ENCODE measurements around the gene TMSB4X.
A peak's percentile ranks its signal among the peaks of the same experiment; 100 is the strongest.
"Not testable (repeated sequence)": the region's sequence is repeated elsewhere in the genome, so short reads cannot be mapped to it uniquely, and the experiment has no call there.

The TMSB4X gene

DNA sequence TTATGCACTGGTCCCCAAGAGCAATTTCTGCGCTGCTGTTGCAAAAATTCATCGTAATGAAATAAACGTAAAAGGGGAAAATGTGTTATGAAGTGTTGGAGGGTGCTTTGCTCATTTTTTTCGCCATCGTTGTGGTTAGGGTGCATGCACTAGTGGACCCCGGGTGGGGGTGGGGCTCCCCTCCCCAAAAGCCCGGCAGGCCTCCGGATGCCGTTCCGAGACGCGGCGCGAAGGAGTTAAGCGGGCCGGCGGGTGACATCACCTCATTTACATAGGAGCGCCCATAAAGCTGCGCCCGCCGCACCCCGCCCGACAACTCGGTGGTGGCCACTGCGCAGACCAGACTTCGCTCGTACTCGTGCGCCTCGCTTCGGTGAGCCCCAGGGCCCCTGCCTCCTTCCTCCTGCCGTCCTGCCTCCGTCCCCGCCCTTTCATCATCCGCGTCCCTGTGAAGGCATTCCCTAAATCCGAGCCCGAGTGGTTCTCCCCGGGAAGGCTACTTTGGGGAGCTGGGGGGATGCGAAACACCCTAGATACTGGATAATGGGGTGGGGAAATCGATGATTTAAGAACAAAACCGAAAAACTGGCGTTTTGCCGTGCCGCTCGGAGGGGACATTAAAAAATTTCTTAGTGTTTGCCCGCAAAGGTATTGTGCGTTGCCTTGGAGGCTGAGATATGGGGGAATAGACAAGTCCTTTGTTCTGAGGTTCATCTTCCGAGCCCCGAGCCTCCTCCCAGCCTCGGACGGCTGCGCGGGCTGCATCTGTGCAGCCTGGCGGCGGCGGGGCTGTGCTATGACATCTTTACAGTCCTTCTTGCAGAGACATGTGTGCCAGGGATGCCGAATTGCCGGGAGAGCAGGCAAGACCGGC, at the start of gene TMSB4X:
TMSB4X (plus strand) TSS at position 315 of the 874 bp plus-strand sequence.
- Histone ChIP-seq H3K9ac (ENCODE audit: insufficient read length) (peak within 1 kb of the TSS; percentile 71), H3K36me3 (ENCODE audit: insufficient read depth, low read length) (no peaks in the 10 kb centered on the region), H3K4me3 (peak within 1 kb of the TSS; percentile 81), H3K27ac (no peak within 1 kb of the TSS), H3K9me3 (ENCODE audit: low read depth, low read length) (no peaks in the 10 kb centered on the region)
- no peak for DNase-seq (ENCODE audit: low read depth, low spot score)
- TF ChIP-seq POLR2AphosphoS5 (IDR thresholded peaks at IDR 0.05; ENCODE audit: borderline replicate concordance, low read depth, low read length) (peak; percentile 62; the same call in 1 of the 2 replicates), EZH2 (IDR thresholded peaks at IDR 0.05) (no peak)

- Histone ChIP-seq H3K9me3 (ENCODE audit: low read depth, low read length) (no peaks in the 10 kb centered on the region), H3K4me3 (no peak overlapping the region), H3K27ac (no peak overlapping the region), H3K36me3 (ENCODE audit: insufficient read depth, low read length) (no peaks in the 10 kb centered on the region), H3K9ac (ENCODE audit: insufficient read length) (no peak overlapping the region)
- no peak for DNase-seq (ENCODE audit: low read depth, low spot score)
- TF ChIP-seq FOXP2 (optimal IDR thresholded peaks at IDR 0.05; ENCODE audit: control extremely low read depth, extremely low read length, insufficient read depth): no peak
- TF ChIP-seq EZH2 (IDR thresholded peaks at IDR 0.05): no peak
- no peak for TF ChIP-seq POLR2AphosphoS5 (IDR thresholded peaks at IDR 0.05; ENCODE audit: borderline replicate concordance, low read depth, low read length)
These were observed 45.2 kb upstream of the TMSB4X start for GRCh38 chrX:12929701-12930100.

- Histone ChIP-seq H3K4me3 (no peak overlapping the region), H3K9me3 (ENCODE audit: low read depth, low read length) (no peaks in the 10 kb centered on the region), H3K27ac (no peak overlapping the region), H3K9ac (ENCODE audit: insufficient read length) (no peak overlapping the region), H3K36me3 (ENCODE audit: insufficient read depth, low read length) (no peaks in the 10 kb centered on the region)
- no peak for TF ChIP-seq POLR2AphosphoS5 (IDR thresholded peaks at IDR 0.05; ENCODE audit: borderline replicate concordance, low read depth, low read length)
- no peak for TF ChIP-seq EZH2 (IDR thresholded peaks at IDR 0.05)
- TF ChIP-seq FOXP2 (optimal IDR thresholded peaks at IDR 0.05; ENCODE audit: control extremely low read depth, extremely low read length, insufficient read depth): no peak
- DNase-seq (ENCODE audit: low read depth, low spot score): no peak
These were observed 44.8 kb upstream of the TMSB4X start for GRCh38 chrX:12930150-12930549.

- DNase-seq (ENCODE audit: low read depth, low spot score): no peak
- Histone ChIP-seq H3K4me3 (no peak overlapping the region), H3K9me3 (ENCODE audit: low read depth, low read length) (no peaks in the 10 kb centered on the region), H3K36me3 (ENCODE audit: insufficient read depth, low read length) (no peaks in the 10 kb centered on the region), H3K9ac (ENCODE audit: insufficient read length) (no peak overlapping the region), H3K27ac (no peak overlapping the region)
- TF ChIP-seq POLR2AphosphoS5 (IDR thresholded peaks at IDR 0.05; ENCODE audit: borderline replicate concordance, low read depth, low read length): no peak
- TF ChIP-seq FOXP2 (optimal IDR thresholded peaks at IDR 0.05; ENCODE audit: control extremely low read depth, extremely low read length, insufficient read depth): no peak
- no peak for TF ChIP-seq EZH2 (IDR thresholded peaks at IDR 0.05)
These were observed 42.7 kb upstream of the TMSB4X start for GRCh38 chrX:12932244-12932643.

- Histone ChIP-seq H3K27ac (no peak overlapping the region), H3K36me3 (ENCODE audit: insufficient read depth, low read length) (no peaks in the 10 kb centered on the region), H3K9ac (ENCODE audit: insufficient read length) (no peak overlapping the region), H3K9me3 (ENCODE audit: low read depth, low read length) (no peaks in the 10 kb centered on the region), H3K4me3 (no peak overlapping the region)
- TF ChIP-seq POLR2AphosphoS5 (IDR thresholded peaks at IDR 0.05; ENCODE audit: borderline replicate concordance, low read depth, low read length) (no peak), FOXP2 (optimal IDR thresholded peaks at IDR 0.05; ENCODE audit: control extremely low read depth, extremely low read length, insufficient read depth) (no peak), EZH2 (IDR thresholded peaks at IDR 0.05) (no peak)
- DNase-seq (ENCODE audit: low read depth, low spot score): no peak
These were observed 40.1 kb upstream of the TMSB4X start for GRCh38 chrX:12934850-12935249.

DNA sequence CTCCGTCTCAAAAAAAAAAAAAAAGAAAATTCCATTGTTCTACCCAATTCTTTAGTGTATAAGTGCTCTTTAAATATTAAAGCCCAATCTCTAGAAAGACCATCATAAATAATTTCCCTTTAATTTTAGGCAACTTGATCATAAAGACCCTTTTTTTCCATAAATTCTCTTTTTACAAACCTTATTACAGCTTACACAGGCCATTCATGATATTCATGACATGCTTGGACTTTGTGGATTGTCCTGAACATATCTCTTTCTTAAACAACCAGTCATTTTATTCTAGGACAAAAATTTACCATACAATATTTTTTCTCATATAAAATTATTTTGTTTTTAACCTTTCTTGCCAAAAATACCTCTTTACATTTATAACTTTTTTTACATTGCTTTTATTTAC, 38.0 kb upstream of the TMSB4X start:
- H3K27ac ChIP-seq: no peak overlapping the region
- no peak for DNase-seq (ENCODE audit: low read depth, low spot score)
- no peaks in the 10 kb centered on the region for H3K9me3 ChIP-seq (ENCODE audit: low read depth, low read length)
- H3K4me3 ChIP-seq: no peak overlapping the region
- H3K9ac ChIP-seq (ENCODE audit: insufficient read length): no peak overlapping the region
- no peaks in the 10 kb centered on the region for H3K36me3 ChIP-seq (ENCODE audit: insufficient read depth, low read length)
- TF ChIP-seq POLR2AphosphoS5 (IDR thresholded peaks at IDR 0.05; ENCODE audit: borderline replicate concordance, low read depth, low read length): no peak
- no peak for TF ChIP-seq EZH2 (IDR thresholded peaks at IDR 0.05)
- no peak for TF ChIP-seq FOXP2 (optimal IDR thresholded peaks at IDR 0.05; ENCODE audit: control extremely low read depth, extremely low read length, insufficient read depth)

- H3K4me3 ChIP-seq; H3K27ac ChIP-seq; H3K9ac ChIP-seq (ENCODE audit: insufficient read length); H3K9me3 ChIP-seq (ENCODE audit: low read depth, low read length); DNase-seq (ENCODE audit: low read depth, low spot score); H3K36me3 ChIP-seq (ENCODE audit: insufficient read depth, low read length): not testable (repeated sequence)
These were observed 34.4 kb upstream of the TMSB4X start for GRCh38 chrX:12940471-12940870.

DNA sequence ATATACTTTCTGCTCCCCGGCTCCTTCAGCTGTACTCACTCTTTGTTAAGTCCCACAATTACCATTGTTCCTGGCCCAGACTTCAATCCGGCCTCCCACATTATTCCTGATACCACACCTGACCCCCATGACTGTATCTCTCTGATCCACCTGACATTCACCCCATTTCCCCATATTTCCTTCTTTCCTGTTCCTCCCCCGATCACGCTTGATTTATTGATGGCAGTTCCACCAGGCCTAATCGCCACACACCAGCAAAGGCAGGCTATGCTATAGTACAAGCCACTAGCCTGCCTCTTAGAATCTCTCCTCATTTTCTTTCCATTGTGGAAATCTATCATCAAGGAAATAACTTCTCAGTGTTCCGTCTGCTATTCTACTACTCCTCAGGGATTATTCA, 31.3 kb upstream of the TMSB4X start:
- H3K4me3 ChIP-seq; DNase-seq (ENCODE audit: low read depth, low spot score); H3K9ac ChIP-seq (ENCODE audit: insufficient read length); H3K36me3 ChIP-seq (ENCODE audit: insufficient read depth, low read length); H3K9me3 ChIP-seq (ENCODE audit: low read depth, low read length); H3K27ac ChIP-seq: not testable (repeated sequence)

GRCh38 chrX:12944452-12944851, 30.5 kb upstream of the TMSB4X start:
- not testable (repeated sequence) for H3K9me3 ChIP-seq (ENCODE audit: low read depth, low read length); H3K9ac ChIP-seq (ENCODE audit: insufficient read length); H3K27ac ChIP-seq; DNase-seq (ENCODE audit: low read depth, low spot score); H3K36me3 ChIP-seq (ENCODE audit: insufficient read depth, low read length); H3K4me3 ChIP-seq
